Osteoblast (primary cell): Measurements from ENCODE around the gene ERVV-1. TPM values are rescaled to one million over a fixed set of nuclear protein-coding genes. Genes with fewer than 3 reads are reported as not detected.
"Not testable (repeated sequence)": the region's sequence is repeated elsewhere in the genome, so short reads cannot be mapped to it uniquely, and the experiment has no call there.

ENCODE experiments used
- DNase-seq: peaks from one replicate; pipeline ENCODE4 v3.0.0; 2011; ENCODE audit warnings: low spot score, mixed read lengths; ENCODE audit not compliant: insufficient read length; ENCODE audit errors: missing footprints
- H2AFZ ChIP-seq: 2 replicates; pipeline ENCODE4 v1.6.0; 2011; ENCODE audit warnings: mild to moderate bottlenecking, low read length
- H3K27ac ChIP-seq: 2 replicates; pipeline ENCODE4 v1.5.1; 2011; ENCODE audit warnings: mild to moderate bottlenecking, low read depth, low read length, moderate library complexity
- H3K27me3 ChIP-seq: 2 replicates; pipeline ENCODE4 v1.6.0; 2012; ENCODE audit warnings: mild to moderate bottlenecking, control low read depth, inconsistent platforms, low read length, moderate library complexity; ENCODE audit not compliant: insufficient read depth
- H3K36me3 ChIP-seq: 2 replicates; pipeline ENCODE4 v1.5.1; 2011; ENCODE audit warnings: mild to moderate bottlenecking, low read length, control low read depth, moderate library complexity; ENCODE audit not compliant: insufficient read depth
- H3K4me1 ChIP-seq: 2 replicates; pipeline ENCODE4 v1.5.1; 2011; ENCODE audit warnings: mild to moderate bottlenecking, low read length, control low read depth, moderate library complexity; ENCODE audit not compliant: insufficient read depth
- H3K4me2 ChIP-seq: 2 replicates; pipeline ENCODE4 v1.6.0; 2011; ENCODE audit warnings: mild to moderate bottlenecking, low read length; ENCODE audit not compliant: insufficient read depth
- H3K4me3 ChIP-seq: fragments of 200-600 bp; sonication (generic); 3 replicates; pipeline ENCODE4 v1.5.1; 2012; ENCODE audit warnings: mild to moderate bottlenecking, low read length, inconsistent platforms; ENCODE audit not compliant: insufficient read depth
- H3K79me2 ChIP-seq: 2 replicates; pipeline ENCODE4 v1.6.0; 2012; ENCODE audit warnings: mild to moderate bottlenecking, low read length, control low read depth, inconsistent platforms; ENCODE audit not compliant: insufficient read depth
- H3K9me3 ChIP-seq: 2 replicates; pipeline ENCODE4 v1.5.1; 2011; ENCODE audit warnings: low read depth, low read length, control low read depth
- H4K20me1 ChIP-seq: 2 replicates; pipeline ENCODE4 v1.6.0; 2012; ENCODE audit warnings: mild to moderate bottlenecking, low read length, control low read depth; ENCODE audit not compliant: insufficient read depth
- total RNA-seq: library from RNA; depleted of rRNA; stranded (reverse); fragments of >200 nt; gene quantifications from 2 replicates; pipeline ENCODE4 v1.2.3, GENCODE V29; 2012
- TF ChIP-seq, protein P1 (sequence below): IDR thresholded peaks from 2 replicates; pipeline ENCODE4 v1.5.1; 2011; ENCODE audit warnings: mild to moderate bottlenecking, low read depth, low read length, moderate library complexity; ENCODE audit errors: extremely low read depth

ERVV-1 gene
- total RNA-seq: not detected in 2 replicates

- Histone ChIP-seq H4K20me1 (no peaks in the 10 kb centered on the region), H3K9me3 (no peaks in the 10 kb centered on the region), H2AFZ (no peak within 1 kb of the TSS), H3K4me3 (no peak within 1 kb of the TSS), H3K36me3 (no peaks in the 10 kb centered on the region), H3K27ac (no peak within 1 kb of the TSS), H3K4me2 (no peak within 1 kb of the TSS), H3K27me3 (no peaks in the 10 kb centered on the region), H3K4me1 (no peaks in the 10 kb centered on the region), H3K79me2 (no peaks in the 10 kb centered on the region)
- DNase-seq: no peak
- TF ChIP-seq, protein P1, sequence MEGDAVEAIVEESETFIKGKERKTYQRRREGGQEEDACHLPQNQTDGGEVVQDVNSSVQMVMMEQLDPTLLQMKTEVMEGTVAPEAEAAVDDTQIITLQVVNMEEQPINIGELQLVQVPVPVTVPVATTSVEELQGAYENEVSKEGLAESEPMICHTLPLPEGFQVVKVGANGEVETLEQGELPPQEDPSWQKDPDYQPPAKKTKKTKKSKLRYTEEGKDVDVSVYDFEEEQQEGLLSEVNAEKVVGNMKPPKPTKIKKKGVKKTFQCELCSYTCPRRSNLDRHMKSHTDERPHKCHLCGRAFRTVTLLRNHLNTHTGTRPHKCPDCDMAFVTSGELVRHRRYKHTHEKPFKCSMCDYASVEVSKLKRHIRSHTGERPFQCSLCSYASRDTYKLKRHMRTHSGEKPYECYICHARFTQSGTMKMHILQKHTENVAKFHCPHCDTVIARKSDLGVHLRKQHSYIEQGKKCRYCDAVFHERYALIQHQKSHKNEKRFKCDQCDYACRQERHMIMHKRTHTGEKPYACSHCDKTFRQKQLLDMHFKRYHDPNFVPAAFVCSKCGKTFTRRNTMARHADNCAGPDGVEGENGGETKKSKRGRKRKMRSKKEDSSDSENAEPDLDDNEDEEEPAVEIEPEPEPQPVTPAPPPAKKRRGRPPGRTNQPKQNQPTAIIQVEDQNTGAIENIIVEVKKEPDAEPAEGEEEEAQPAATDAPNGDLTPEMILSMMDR: no peak
Measured at GRCh38 chr19:53013621-53014020, at the start of gene ERVV-1. Gene ERVV-1 (plus strand): TSS chr19:53013921. CDS start chr19:53014091, 170 bp downstream.

DNA sequence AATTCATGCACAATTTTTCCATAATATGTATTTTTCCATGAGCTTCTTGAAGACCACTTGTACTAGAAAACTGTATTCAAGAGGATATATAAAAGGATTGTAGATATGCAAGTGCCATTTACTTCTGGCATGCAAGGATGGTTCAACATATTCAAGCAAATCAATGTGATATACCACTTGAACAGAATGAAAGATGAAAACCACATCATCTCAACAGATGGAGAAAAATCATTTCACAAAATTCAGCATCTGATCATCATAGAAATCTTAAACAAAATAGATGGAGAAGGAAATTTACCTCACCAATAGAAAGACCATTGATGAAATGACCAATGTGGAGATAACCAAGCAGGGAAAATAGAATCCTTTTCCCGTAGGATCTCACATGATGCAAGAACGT is 45.9 kb upstream of the ERVV-1 start:
- Histone ChIP-seq H3K4me1 (peaks cover 9% of the 10 kb centered on the region), H3K36me3 (peaks cover 5% of the 10 kb centered on the region), H3K27ac (no peak overlapping the region), H4K20me1 (no peaks in the 10 kb centered on the region), H3K79me2 (no peaks in the 10 kb centered on the region), H3K9me3 (no peaks in the 10 kb centered on the region), H3K4me3 (no peak overlapping the region), H2AFZ (no peak overlapping the region), H3K27me3 (no peaks in the 10 kb centered on the region), H3K4me2 (no peak overlapping the region)
- DNase-seq: no peak
- TF ChIP-seq, protein P1: no peak

GRCh38 chr19:52981329-52981728 is 32.4 kb upstream of the ERVV-1 start:
- H3K4me2 ChIP-seq: no peak overlapping the region
- H3K27me3 ChIP-seq: no peaks in the 10 kb centered on the region
- DNase-seq: no peak
- no peaks in the 10 kb centered on the region for H4K20me1 ChIP-seq
- H2AFZ ChIP-seq: no peak overlapping the region
- TF ChIP-seq, protein P1: no peak
- H3K36me3 ChIP-seq: peaks cover 4% of the 10 kb centered on the region
- no peak overlapping the region for H3K27ac ChIP-seq
- no peaks in the 10 kb centered on the region for H3K79me2 ChIP-seq
- H3K4me1 ChIP-seq: no peaks in the 10 kb centered on the region
- H3K4me3 ChIP-seq: no peak overlapping the region
- no peaks in the 10 kb centered on the region for H3K9me3 ChIP-seq

DNA sequence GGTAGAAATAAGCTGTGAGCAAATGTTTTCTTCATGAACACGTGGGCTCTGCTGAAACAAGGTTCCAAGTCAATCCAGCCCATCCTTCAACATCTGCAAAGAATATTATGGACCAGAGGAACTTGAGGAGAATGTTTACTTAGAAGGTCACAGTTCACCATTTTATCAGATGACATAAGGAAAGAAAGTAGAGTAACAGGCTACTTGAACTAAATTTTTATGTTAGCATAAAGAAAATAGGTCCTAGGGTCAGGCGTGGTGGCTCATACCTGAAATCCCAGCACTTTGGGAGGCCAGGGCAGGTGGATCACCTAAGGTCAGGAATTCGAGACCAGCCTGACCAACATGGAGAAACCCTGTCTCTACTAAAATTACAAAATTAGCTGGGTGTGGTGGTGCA is 30.6 kb upstream of the ERVV-1 start:
- not testable (repeated sequence) for H4K20me1 ChIP-seq, H3K4me2 ChIP-seq, H3K27ac ChIP-seq, DNase-seq, H3K36me3 ChIP-seq, H3K9me3 ChIP-seq, H3K79me2 ChIP-seq, H3K27me3 ChIP-seq, H3K4me3 ChIP-seq, H2AFZ ChIP-seq, H3K4me1 ChIP-seq
